Measurements from ENCODE around the gene KRT13.

Gene KRT13

DNA sequence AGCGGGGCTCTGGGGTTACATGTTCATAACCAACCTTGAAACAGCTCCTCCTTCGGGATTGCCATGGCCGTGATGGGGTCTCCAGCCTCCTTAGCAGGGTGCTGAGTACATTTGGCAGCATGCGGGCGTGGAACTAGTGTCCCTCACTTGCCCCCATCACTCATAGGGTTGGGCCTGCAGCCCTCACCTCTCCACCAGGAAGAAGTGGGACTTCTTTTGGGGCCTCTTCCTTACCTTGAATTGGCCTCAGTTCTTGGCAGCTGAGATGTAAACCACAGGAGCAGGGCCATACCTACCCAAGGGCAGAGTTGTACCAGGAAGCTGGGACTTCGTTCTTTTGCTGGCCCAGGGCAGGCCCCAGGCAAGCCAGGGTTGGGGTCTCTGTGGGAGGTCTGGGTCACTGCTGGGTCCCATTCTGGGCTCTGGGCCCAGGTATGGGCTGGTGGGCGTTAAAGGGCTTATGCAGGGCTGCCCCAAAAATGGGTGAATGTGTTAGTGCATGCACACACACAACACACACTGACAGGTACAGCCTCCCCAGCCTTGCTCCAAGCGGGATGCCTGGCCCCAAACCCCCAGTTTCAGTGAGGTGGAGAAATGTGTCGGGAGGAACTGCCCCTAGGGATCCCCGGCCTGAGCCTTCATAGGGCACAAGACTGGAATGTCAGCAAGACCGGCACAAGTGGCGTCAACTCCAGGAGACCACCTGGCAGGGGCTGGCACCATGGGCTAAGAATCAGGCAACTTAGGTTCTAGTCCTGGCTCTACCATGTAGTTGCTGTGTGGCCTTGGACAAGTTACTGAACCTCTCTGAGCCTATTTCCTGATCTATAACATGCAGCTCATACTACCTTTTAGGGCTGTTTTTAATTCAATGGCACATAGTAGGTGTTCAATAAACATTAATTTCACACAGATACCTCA lies 17.2 kb upstream of the KRT13 start:
- Histone ChIP-seq H2BK5ac (ENCODE audit: low read length) (no peak overlapping the region), H3K4me1 (ENCODE audit: control insufficient read depth in 2 of 2, insufficient read depth in 1 of 2, low read depth in 1 of 2, low read length in 2 of 2) (peaks cover 0 to 5% of the 10 kb centered on the region in 2 donors), H2AK5ac (ENCODE audit: low read depth, low read length) (no peak overlapping the region), H3K36me3 (replicated peaks in 1 of 2; ENCODE audit: control insufficient read depth in 2 of 2, insufficient read depth in 2 of 2, low read length in 2 of 2) (peaks cover 0 to 22% of the 10 kb centered on the region in 2 donors), H3K23ac (ENCODE audit: low read depth, low read length, poor library complexity) (no peak overlapping the region), H3K27ac (replicated peaks; ENCODE audit: low read length) (peak overlapping the region; percentile 24), H2BK120ac (ENCODE audit: low read depth, low read length) (no peak overlapping the region), H3K27me3 (ENCODE audit: control insufficient read depth in 3 of 3, insufficient read depth in 3 of 3, low read depth in 1 of 3, low read length in 3 of 3) (peaks cover 0 to 33% (median 0%) of the 10 kb centered on the region in 3 experiments), H3K18ac (ENCODE audit: low read length) (no peak overlapping the region), H3K14ac (ENCODE audit: low read length) (no peak overlapping the region), H3K9me3 (replicated peaks in 1 of 2; ENCODE audit: control insufficient read depth in 2 of 2, insufficient read depth in 1 of 2, low read depth in 1 of 2, low read length in 2 of 2) (no peaks in the 10 kb centered on the region), H2AFZ (ENCODE audit: low read length) (no peak overlapping the region), H2BK15ac (ENCODE audit: low read length) (no peak overlapping the region), H4K8ac (ENCODE audit: low read depth, low read length) (no peak overlapping the region), H3K4ac (ENCODE audit: low read length) (no peak overlapping the region), H3K79me1 (ENCODE audit: low read depth, low read length) (peaks cover 2% of the 10 kb centered on the region), H4K91ac (ENCODE audit: low read depth, low read length, poor library complexity) (no peak overlapping the region), H2BK12ac (ENCODE audit: low read length) (no peak overlapping the region), H3K4me3 (ENCODE audit: low read length in 2 of 2) (no peak overlapping the region), H3K9ac (ENCODE audit: low read depth, low read length, poor library complexity) (no peak overlapping the region), H3K4me2 (ENCODE audit: insufficient read depth, low read length, poor library complexity, severe bottlenecking) (no peak overlapping the region)
- no peak for DNase-seq (ENCODE audit: low spot score)
- WGBS, 2 donors (ENCODE audit: extremely low coverage in 2 of 2, insufficient read length in 2 of 2, insufficient replicate concordance in 1 of 2) = no CpG with 5 or more reads among the region's 12 CpGs

- no peak for DNase-seq (ENCODE audit: low spot score)
- no peak overlapping the region for H3K4me2 ChIP-seq (ENCODE audit: insufficient read depth, low read length, poor library complexity, severe bottlenecking)
- H3K79me1 ChIP-seq (ENCODE audit: low read depth, low read length) = peaks cover 2% of the 10 kb centered on the region
- WGBS, 2 donors (ENCODE audit: extremely low coverage in 2 of 2, insufficient read length in 2 of 2, insufficient replicate concordance in 1 of 2) = no CpG with 5 or more reads among the region's 6 CpGs
- no peaks in the 10 kb centered on the region for H3K9me3 ChIP-seq (replicated peaks in 1 of 2; ENCODE audit: control insufficient read depth in 2 of 2, insufficient read depth in 1 of 2, low read depth in 1 of 2, low read length in 2 of 2)
- H3K23ac ChIP-seq (ENCODE audit: low read depth, low read length, poor library complexity) = no peak overlapping the region
- no peak overlapping the region for H3K4me3 ChIP-seq (ENCODE audit: low read length in 2 of 2)
- H2BK15ac ChIP-seq (ENCODE audit: low read length) = no peak overlapping the region
- H3K4me1 ChIP-seq (ENCODE audit: control insufficient read depth in 2 of 2, insufficient read depth in 1 of 2, low read depth in 1 of 2, low read length in 2 of 2) = peaks cover 0 to 4% of the 10 kb centered on the region in 2 donors
- H2AFZ ChIP-seq (ENCODE audit: low read length) = no peak overlapping the region
- H2BK5ac ChIP-seq (ENCODE audit: low read length) = no peak overlapping the region
- no peak overlapping the region for H2BK120ac ChIP-seq (ENCODE audit: low read depth, low read length)
- H3K18ac ChIP-seq (ENCODE audit: low read length) = peak overlapping the region; percentile 32
- H3K27ac ChIP-seq (replicated peaks; ENCODE audit: low read length) = no peak overlapping the region
- peaks cover 0 to 22% of the 10 kb centered on the region in 2 donors for H3K36me3 ChIP-seq (replicated peaks in 1 of 2; ENCODE audit: control insufficient read depth in 2 of 2, insufficient read depth in 2 of 2, low read length in 2 of 2)
- no peak overlapping the region for H4K91ac ChIP-seq (ENCODE audit: low read depth, low read length, poor library complexity)
- H2BK12ac ChIP-seq (ENCODE audit: low read length) = no peak overlapping the region
- no peak overlapping the region for H4K8ac ChIP-seq (ENCODE audit: low read depth, low read length)
- peaks cover 0 to 25% (median 0%) of the 10 kb centered on the region in 3 experiments for H3K27me3 ChIP-seq (ENCODE audit: control insufficient read depth in 3 of 3, insufficient read depth in 3 of 3, low read depth in 1 of 3, low read length in 3 of 3)
- no peak overlapping the region for H3K14ac ChIP-seq (ENCODE audit: low read length)
- no peak overlapping the region for H3K4ac ChIP-seq (ENCODE audit: low read length)
- no peak overlapping the region for H3K9ac ChIP-seq (ENCODE audit: low read depth, low read length, poor library complexity)
- H2AK5ac ChIP-seq (ENCODE audit: low read depth, low read length) = no peak overlapping the region
Measured at GRCh38 chr17:41521574-41522261, 16.3 kb upstream of the KRT13 start.

- no peak overlapping the region for H3K23ac ChIP-seq (ENCODE audit: low read depth, low read length, poor library complexity)
- H3K4ac ChIP-seq (ENCODE audit: low read length) = no peak overlapping the region
- peaks cover 2% of the 10 kb centered on the region for H3K79me1 ChIP-seq (ENCODE audit: low read depth, low read length)
- no peak overlapping the region for H2BK15ac ChIP-seq (ENCODE audit: low read length)
- peak overlapping the region; percentile 49 for H2AK5ac ChIP-seq (ENCODE audit: low read depth, low read length)
- H3K36me3 ChIP-seq (replicated peaks in 1 of 2; ENCODE audit: control insufficient read depth in 2 of 2, insufficient read depth in 2 of 2, low read length in 2 of 2) = peaks cover 0 to 22% of the 10 kb centered on the region in 2 donors
- no peak overlapping the region for H3K14ac ChIP-seq (ENCODE audit: low read length)
- H3K18ac ChIP-seq (ENCODE audit: low read length) = no peak overlapping the region
- no peak overlapping the region for H2AFZ ChIP-seq (ENCODE audit: low read length)
- H2BK5ac ChIP-seq (ENCODE audit: low read length) = no peak overlapping the region
- H4K91ac ChIP-seq (ENCODE audit: low read depth, low read length, poor library complexity) = no peak overlapping the region
- no peak for DNase-seq (ENCODE audit: low spot score)
- no peak overlapping the region for H3K4me2 ChIP-seq (ENCODE audit: insufficient read depth, low read length, poor library complexity, severe bottlenecking)
- H2BK120ac ChIP-seq (ENCODE audit: low read depth, low read length) = no peak overlapping the region
- H2BK12ac ChIP-seq (ENCODE audit: low read length) = no peak overlapping the region
- H3K9me3 ChIP-seq (replicated peaks in 1 of 2; ENCODE audit: control insufficient read depth in 2 of 2, insufficient read depth in 1 of 2, low read depth in 1 of 2, low read length in 2 of 2) = no peaks in the 10 kb centered on the region
- H3K27ac ChIP-seq (replicated peaks; ENCODE audit: low read length) = no peak overlapping the region
- H3K4me1 ChIP-seq (ENCODE audit: control insufficient read depth in 2 of 2, insufficient read depth in 1 of 2, low read depth in 1 of 2, low read length in 2 of 2) = peaks cover 0 to 3% of the 10 kb centered on the region in 2 donors
- peaks cover 0 to 20% (median 0%) of the 10 kb centered on the region in 3 experiments for H3K27me3 ChIP-seq (ENCODE audit: control insufficient read depth in 3 of 3, insufficient read depth in 3 of 3, low read depth in 1 of 3, low read length in 3 of 3)
- WGBS, 2 donors (ENCODE audit: extremely low coverage in 2 of 2, insufficient read length in 2 of 2, insufficient replicate concordance in 1 of 2) = no CpG with 5 or more reads among the region's 10 CpGs
- no peak overlapping the region for H3K9ac ChIP-seq (ENCODE audit: low read depth, low read length, poor library complexity)
- no peak overlapping the region for H3K4me3 ChIP-seq (ENCODE audit: low read length in 2 of 2)
- H4K8ac ChIP-seq (ENCODE audit: low read depth, low read length) = no peak overlapping the region
Measured at GRCh38 chr17:41520821-41521521, 15.6 kb upstream of the KRT13 start.
